Central memory CD8-positive, alpha-beta T cell (primary cell): Measurements from ENCODE around the gene CHCHD6.

Experiments used
- ATAC-seq: fragments of 150-1000 bp; cut with Tn5 transposase; replicated peaks from 2 replicates; pipeline ENCODE4 v1.10.0; 2022; ENCODE audit warnings: mild to moderate bottlenecking, moderate FRiP score, moderate number of reproducible peaks; ENCODE audit not compliant: poor library complexity, severe bottlenecking; ENCODE audit errors: extremely low read depth
- DNase-seq, 2 donors: peaks; one replicate each; pipeline ENCODE4 v3.0.0; 2021; ENCODE audit warnings: low spot score in 2 of 2
- H3K27ac Mint-ChIP-seq: one replicate; pipeline ENCODE4 v1.8.0; 2022; ENCODE audit warnings: low read depth, mild to moderate bottlenecking, moderate library complexity, mixed read lengths
- H3K27me3 Mint-ChIP-seq: one replicate; pipeline ENCODE4 v1.8.0; 2022; ENCODE audit warnings: mixed read lengths
- H3K36me3 Mint-ChIP-seq: one replicate; pipeline ENCODE4 v1.8.0; 2022; ENCODE audit warnings: mild to moderate bottlenecking, moderate library complexity, mixed read lengths; ENCODE audit not compliant: insufficient read depth
- H3K4me1 Mint-ChIP-seq: one replicate; pipeline ENCODE4 v1.8.0; 2022; ENCODE audit warnings: mixed read lengths
- H3K4me3 Mint-ChIP-seq: one replicate; pipeline ENCODE4 v1.8.0; 2022; ENCODE audit warnings: mild to moderate bottlenecking, moderate library complexity, mixed read lengths
- H3K9me3 Mint-ChIP-seq: one replicate; pipeline ENCODE4 v1.8.0; 2022; ENCODE audit warnings: mixed read lengths

The CHCHD6 gene

GRCh38 chr3:126720596-126720995 is 16.6 kb downstream of the CHCHD6 start:
- Mint-ChIP-seq H3K4me3 (no peak overlapping the region), H3K27ac (no peak overlapping the region), H3K9me3 (no peaks in the 10 kb centered on the region), H3K27me3 (no peaks in the 10 kb centered on the region), H3K36me3 (no peaks in the 10 kb centered on the region), H3K4me1 (peaks cover 28% of the 10 kb centered on the region)
- no peak for DNase-seq
- no peak for ATAC-seq

- DNase-seq (no peak), ATAC-seq (no peak)
- no peaks in the 10 kb centered on the region for H3K9me3 Mint-ChIP-seq
- peaks cover 26% of the 10 kb centered on the region for H3K4me1 Mint-ChIP-seq
- no peak overlapping the region for H3K4me3 Mint-ChIP-seq
- no peak overlapping the region for H3K27ac Mint-ChIP-seq
- H3K27me3 Mint-ChIP-seq: no peaks in the 10 kb centered on the region
- H3K36me3 Mint-ChIP-seq: peaks cover under 1% of the 10 kb centered on the region
These were observed 17.2 kb downstream of the CHCHD6 start for GRCh38 chr3:126721246-126721645.

DNA sequence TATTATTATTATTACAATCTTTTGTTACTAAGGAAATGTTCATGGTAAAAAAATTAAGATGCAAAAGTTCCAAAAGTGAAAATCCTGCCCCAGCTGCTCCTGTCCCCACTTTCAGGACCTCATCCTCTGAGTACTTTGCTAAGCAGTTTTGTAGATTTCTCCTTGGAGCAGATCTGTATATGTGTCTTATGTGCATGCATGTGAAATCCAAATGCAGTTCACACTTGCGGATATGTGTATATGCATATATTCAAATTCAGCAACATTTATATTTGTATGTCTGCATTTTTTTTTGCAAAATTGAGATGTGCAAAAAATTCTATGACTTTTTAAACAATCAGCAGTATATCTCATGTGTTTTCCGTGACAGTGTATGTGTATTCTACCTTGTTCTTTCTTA is 19.2 kb downstream of the CHCHD6 start:
- Mint-ChIP-seq H3K4me1 (peaks cover 20% of the 10 kb centered on the region), H3K27me3 (no peaks in the 10 kb centered on the region), H3K27ac (no peak overlapping the region), H3K36me3 (peaks cover 4% of the 10 kb centered on the region), H3K4me3 (no peak overlapping the region), H3K9me3 (no peaks in the 10 kb centered on the region)
- DNase-seq (no peak), ATAC-seq (no peak)

- H3K27me3 Mint-ChIP-seq: no peaks in the 10 kb centered on the region
- ATAC-seq (no peak), DNase-seq (no peak)
- H3K4me1 Mint-ChIP-seq: peaks cover 20% of the 10 kb centered on the region
- no peak overlapping the region for H3K4me3 Mint-ChIP-seq
- peaks cover 4% of the 10 kb centered on the region for H3K36me3 Mint-ChIP-seq
- no peaks in the 10 kb centered on the region for H3K9me3 Mint-ChIP-seq
- H3K27ac Mint-ChIP-seq: no peak overlapping the region
These were observed 19.8 kb downstream of the CHCHD6 start for GRCh38 chr3:126723801-126724200.

- H3K4me1 Mint-ChIP-seq: peaks cover 31% of the 10 kb centered on the region
- no peak overlapping the region for H3K27ac Mint-ChIP-seq
- ATAC-seq (no peak), DNase-seq (no peak)
- no peak overlapping the region for H3K4me3 Mint-ChIP-seq
- H3K27me3 Mint-ChIP-seq: no peaks in the 10 kb centered on the region
- H3K9me3 Mint-ChIP-seq: no peaks in the 10 kb centered on the region
- H3K36me3 Mint-ChIP-seq: peaks cover 4% of the 10 kb centered on the region
These were observed 24.6 kb downstream of the CHCHD6 start for GRCh38 chr3:126728680-126729079.

- Mint-ChIP-seq H3K36me3 (peaks cover 7% of the 10 kb centered on the region), H3K4me1 (peaks cover 32% of the 10 kb centered on the region), H3K4me3 (no peak overlapping the region), H3K27me3 (no peaks in the 10 kb centered on the region), H3K9me3 (no peaks in the 10 kb centered on the region), H3K27ac (no peak overlapping the region)
- ATAC-seq (no peak), DNase-seq (no peak)
These were observed 26.3 kb downstream of the CHCHD6 start for GRCh38 chr3:126730376-126730775.

GRCh38 chr3:126731044-126731443 is 27.0 kb downstream of the CHCHD6 start:
- no peaks in the 10 kb centered on the region for H3K9me3 Mint-ChIP-seq
- H3K27me3 Mint-ChIP-seq: no peaks in the 10 kb centered on the region
- H3K36me3 Mint-ChIP-seq: peaks cover 7% of the 10 kb centered on the region
- DNase-seq (no peak), ATAC-seq (no peak)
- peaks cover 29% of the 10 kb centered on the region for H3K4me1 Mint-ChIP-seq
- no peak overlapping the region for H3K27ac Mint-ChIP-seq
- no peak overlapping the region for H3K4me3 Mint-ChIP-seq

- Mint-ChIP-seq H3K4me3 (no peak overlapping the region), H3K9me3 (no peaks in the 10 kb centered on the region), H3K36me3 (peaks cover 3% of the 10 kb centered on the region), H3K4me1 (peaks cover 23% of the 10 kb centered on the region), H3K27ac (no peak overlapping the region), H3K27me3 (no peaks in the 10 kb centered on the region)
- ATAC-seq (no peak), DNase-seq (no peak)
These were observed 28.4 kb downstream of the CHCHD6 start for GRCh38 chr3:126732281-126733060.

DNA sequence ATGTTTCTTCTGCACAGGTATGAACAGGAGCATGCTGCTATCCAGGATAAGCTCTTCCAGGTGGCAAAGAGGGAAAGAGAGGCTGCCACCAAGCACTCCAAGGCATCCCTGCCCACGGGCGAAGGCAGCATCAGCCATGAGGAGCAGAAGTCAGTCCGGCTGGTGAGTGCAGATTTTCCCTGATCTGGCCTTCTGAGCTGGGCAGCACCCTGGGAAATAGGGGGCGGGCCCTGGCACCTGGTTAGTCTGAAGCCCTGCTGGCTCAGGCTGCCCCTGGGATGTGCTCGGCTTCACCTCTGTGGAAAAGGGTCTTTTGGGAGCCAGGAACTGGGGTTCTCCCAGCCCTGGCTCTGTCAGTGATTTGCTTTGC is 29.0 kb downstream of the CHCHD6 start:
- DNase-seq (no peak), ATAC-seq (no peak)
- Mint-ChIP-seq H3K9me3 (no peaks in the 10 kb centered on the region), H3K4me1 (peaks cover 23% of the 10 kb centered on the region), H3K36me3 (peaks cover 3% of the 10 kb centered on the region), H3K27ac (no peak overlapping the region), H3K4me3 (no peak overlapping the region), H3K27me3 (no peaks in the 10 kb centered on the region)

GRCh38 chr3:126734106-126734723 is 30.2 kb downstream of the CHCHD6 start:
- DNase-seq: no peak
- Mint-ChIP-seq H3K27ac (no peak overlapping the region), H3K4me3 (no peak overlapping the region), H3K36me3 (peaks cover 3% of the 10 kb centered on the region), H3K9me3 (no peaks in the 10 kb centered on the region), H3K4me1 (peaks cover 23% of the 10 kb centered on the region), H3K27me3 (no peaks in the 10 kb centered on the region)
- no peak for ATAC-seq

GRCh38 chr3:126737527-126737926 is 33.5 kb downstream of the CHCHD6 start:
- no peak overlapping the region for H3K27ac Mint-ChIP-seq
- no peaks in the 10 kb centered on the region for H3K27me3 Mint-ChIP-seq
- no peak for DNase-seq
- H3K9me3 Mint-ChIP-seq: no peaks in the 10 kb centered on the region
- ATAC-seq: no peak
- H3K4me1 Mint-ChIP-seq: peaks cover 7% of the 10 kb centered on the region
- H3K4me3 Mint-ChIP-seq: no peak overlapping the region
- H3K36me3 Mint-ChIP-seq: peaks cover 3% of the 10 kb centered on the region

DNA sequence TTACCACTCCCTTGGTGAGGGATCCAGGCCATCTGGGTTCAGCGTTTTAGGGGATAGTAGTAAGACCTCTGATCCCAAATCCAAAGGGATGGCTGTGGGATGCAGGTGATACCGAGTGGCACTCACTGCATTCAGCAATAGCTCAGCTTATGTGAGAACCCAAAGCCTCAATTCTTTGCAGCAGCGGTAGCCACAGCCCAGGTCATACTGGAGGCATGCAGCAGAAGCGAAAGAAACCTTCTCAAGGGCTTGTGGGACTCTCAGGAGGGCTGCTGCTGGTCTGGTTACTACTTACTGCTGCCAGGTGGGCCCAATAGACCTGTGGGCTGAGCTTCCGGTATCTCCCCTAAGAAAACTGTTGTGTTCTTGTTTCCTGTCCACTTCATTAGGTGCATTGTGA is 38.0 kb downstream of the CHCHD6 start:
- Mint-ChIP-seq H3K4me1 (peaks cover 6% of the 10 kb centered on the region), H3K27ac (no peak overlapping the region), H3K27me3 (no peaks in the 10 kb centered on the region), H3K36me3 (no peaks in the 10 kb centered on the region), H3K4me3 (no peak overlapping the region), H3K9me3 (no peaks in the 10 kb centered on the region)
- DNase-seq (no peak), ATAC-seq (no peak)

GRCh38 chr3:126743350-126743749 is 39.3 kb downstream of the CHCHD6 start:
- Mint-ChIP-seq H3K4me3 (no peak overlapping the region), H3K9me3 (no peaks in the 10 kb centered on the region), H3K27me3 (no peaks in the 10 kb centered on the region), H3K4me1 (peaks cover 12% of the 10 kb centered on the region), H3K36me3 (peaks cover 2% of the 10 kb centered on the region), H3K27ac (no peak overlapping the region)
- DNase-seq: no peak
- no peak for ATAC-seq
